DOHH2 (cell line): ENCODE data around the gene ESPN.

ENCODE experiments used
- CTCF ChIP-seq: fragments of 200-600 bp; sonication (generic); IDR thresholded peaks from one replicate; pipeline ENCODE4 v1.5.1; 2014; ENCODE audit warnings: antibody characterized with exemption, mild to moderate bottlenecking, low read depth, low read length; ENCODE audit not compliant: poor library complexity, severe bottlenecking
- EZH2phosphoT487 ChIP-seq: fragments of 200-600 bp; sonication (generic); IDR thresholded peaks from 2 replicates; pipeline ENCODE4 v1.6.1; 2017; ENCODE audit warnings: borderline replicate concordance, mild to moderate bottlenecking, antibody characterized with exemption, low read length, moderate library complexity, mixed read lengths

- TF ChIP-seq CTCF (no peak), EZH2phosphoT487 (no peak)
Measured at GRCh38 chr1:6473974-6474814, 49.6 kb downstream of the ESPN start.
